ENCODE results near the gene WNT7B. TPM values are rescaled to one million over a fixed set of nuclear protein-coding genes. Genes with fewer than 3 reads are reported as not detected.

WNT7B gene
- total RNA-seq, 4 donors from 2014 or later = 0.41 TPM; not detected in 3

DNA sequence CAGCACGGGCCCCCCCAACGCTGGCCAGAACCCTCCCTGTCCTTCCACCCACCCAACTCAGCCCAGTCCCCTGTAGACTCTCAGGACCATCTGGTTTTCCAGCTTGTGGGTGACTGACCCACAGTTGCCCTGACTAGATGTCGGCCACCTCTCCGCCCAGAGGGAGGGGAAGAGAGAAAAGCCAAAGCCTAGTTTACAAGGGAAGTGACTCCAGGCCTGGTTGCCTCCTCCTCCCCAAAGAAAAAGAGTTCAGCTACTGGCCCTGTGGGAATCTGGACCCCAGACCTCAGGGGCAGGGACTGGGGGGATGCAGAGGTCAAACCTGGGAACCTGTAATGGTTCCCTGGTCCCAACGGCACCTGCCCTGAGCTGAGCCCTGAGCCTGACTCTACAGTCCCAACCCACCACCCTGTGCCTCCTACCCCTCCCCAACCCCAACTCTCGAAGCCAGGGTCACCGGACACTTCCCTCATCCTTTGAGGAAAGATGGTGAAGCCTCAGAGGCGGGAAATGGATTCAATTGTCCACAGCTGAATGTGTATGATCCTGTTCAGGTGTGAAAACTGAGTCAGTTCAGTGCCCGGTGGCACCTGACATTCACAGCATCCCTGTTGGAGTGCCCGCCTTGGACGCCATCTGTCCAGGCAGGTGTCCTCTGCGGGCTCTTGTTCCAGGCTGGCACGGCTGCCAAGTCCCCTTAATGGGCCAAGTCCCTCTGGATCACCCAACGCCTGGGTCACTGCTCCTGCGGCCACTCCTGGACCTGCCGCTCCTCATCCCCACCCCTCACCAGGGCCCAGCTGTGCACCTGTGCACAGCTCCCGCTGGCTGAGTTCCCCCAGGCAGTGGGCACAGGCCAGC, 21.0 kb upstream of the WNT7B start:
- Histone ChIP-seq H3K27me3 (no peaks in the 10 kb centered on the region), H3K4me1 (peaks cover 0 to 24% of the 10 kb centered on the region in 2 donors), H3K4me3 (no peak overlapping the region), H3K9me3 (no peaks in the 10 kb centered on the region), H3K36me3 (no peaks in the 10 kb centered on the region), H3K27ac (peak overlapping the region; percentile 72 to 75)
- no peak for TF ChIP-seq POLR2A (IDR thresholded peaks at IDR 0.05)
- TF ChIP-seq, protein P1, sequence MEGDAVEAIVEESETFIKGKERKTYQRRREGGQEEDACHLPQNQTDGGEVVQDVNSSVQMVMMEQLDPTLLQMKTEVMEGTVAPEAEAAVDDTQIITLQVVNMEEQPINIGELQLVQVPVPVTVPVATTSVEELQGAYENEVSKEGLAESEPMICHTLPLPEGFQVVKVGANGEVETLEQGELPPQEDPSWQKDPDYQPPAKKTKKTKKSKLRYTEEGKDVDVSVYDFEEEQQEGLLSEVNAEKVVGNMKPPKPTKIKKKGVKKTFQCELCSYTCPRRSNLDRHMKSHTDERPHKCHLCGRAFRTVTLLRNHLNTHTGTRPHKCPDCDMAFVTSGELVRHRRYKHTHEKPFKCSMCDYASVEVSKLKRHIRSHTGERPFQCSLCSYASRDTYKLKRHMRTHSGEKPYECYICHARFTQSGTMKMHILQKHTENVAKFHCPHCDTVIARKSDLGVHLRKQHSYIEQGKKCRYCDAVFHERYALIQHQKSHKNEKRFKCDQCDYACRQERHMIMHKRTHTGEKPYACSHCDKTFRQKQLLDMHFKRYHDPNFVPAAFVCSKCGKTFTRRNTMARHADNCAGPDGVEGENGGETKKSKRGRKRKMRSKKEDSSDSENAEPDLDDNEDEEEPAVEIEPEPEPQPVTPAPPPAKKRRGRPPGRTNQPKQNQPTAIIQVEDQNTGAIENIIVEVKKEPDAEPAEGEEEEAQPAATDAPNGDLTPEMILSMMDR (IDR thresholded peaks at IDR 0.05) = no peak
- DNase-seq = no peak
- intact Hi-C loops (cut with DNase I; ENCODE audit: low total_unique reads) = loop anchor here (10.0 kb wide), 1 partner anchor 327 kb away; no protein-coding TSS in a partner anchor

DNA sequence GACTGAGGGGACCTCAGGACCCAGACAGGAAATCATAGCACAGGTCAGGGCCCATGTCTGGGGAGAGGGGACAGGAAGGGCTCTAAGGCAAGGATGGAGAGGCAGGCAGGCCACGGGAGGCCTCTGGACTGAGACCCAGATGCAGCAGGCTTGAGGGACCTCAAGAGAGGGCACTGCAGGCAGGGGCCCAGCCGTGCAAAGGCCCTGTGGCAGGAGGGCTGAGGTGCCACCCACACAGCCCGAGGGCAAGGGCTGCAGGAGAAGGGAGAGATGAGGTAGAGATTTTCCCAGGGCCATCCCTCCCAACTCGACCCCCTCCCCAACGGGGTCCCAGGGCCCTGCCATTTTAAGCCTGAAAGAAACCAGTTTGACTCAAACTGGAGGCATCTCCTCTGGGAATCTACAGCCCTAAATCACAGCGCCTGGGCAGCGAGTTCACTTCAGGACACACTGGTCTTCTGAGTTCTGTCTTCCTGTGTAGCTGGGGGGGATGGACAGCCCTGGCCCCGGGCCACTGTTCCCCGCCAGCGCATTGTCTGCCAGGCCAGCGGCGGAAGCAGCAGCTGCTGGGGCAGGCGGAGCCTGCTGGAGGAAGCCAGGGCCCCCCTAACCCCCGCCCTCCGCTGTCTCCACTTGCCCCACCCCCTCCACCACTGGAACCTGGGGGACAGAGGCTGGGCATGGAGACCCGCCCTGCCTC, 20.3 kb upstream of the WNT7B start:
- DNase-seq = peak; percentile 88 to 95
- H3K4me1 ChIP-seq = peaks cover 0 to 24% of the 10 kb centered on the region in 2 donors
- H3K27ac ChIP-seq = peak overlapping the region; percentile 72 to 75
- H3K4me3 ChIP-seq = no peak overlapping the region
- no peak for TF ChIP-seq POLR2A (IDR thresholded peaks at IDR 0.05)
- TF ChIP-seq, protein P1 (IDR thresholded peaks at IDR 0.05) = peak in 1 of 4 experiments; percentile 16
- no peaks in the 10 kb centered on the region for H3K27me3 ChIP-seq
- H3K9me3 ChIP-seq = no peaks in the 10 kb centered on the region
- H3K36me3 ChIP-seq = no peaks in the 10 kb centered on the region
- intact Hi-C loops (cut with DNase I; ENCODE audit: low total_unique reads) = loop anchor here (10.0 kb wide), 1 partner anchor 328 kb away; no protein-coding TSS in a partner anchor

DNA sequence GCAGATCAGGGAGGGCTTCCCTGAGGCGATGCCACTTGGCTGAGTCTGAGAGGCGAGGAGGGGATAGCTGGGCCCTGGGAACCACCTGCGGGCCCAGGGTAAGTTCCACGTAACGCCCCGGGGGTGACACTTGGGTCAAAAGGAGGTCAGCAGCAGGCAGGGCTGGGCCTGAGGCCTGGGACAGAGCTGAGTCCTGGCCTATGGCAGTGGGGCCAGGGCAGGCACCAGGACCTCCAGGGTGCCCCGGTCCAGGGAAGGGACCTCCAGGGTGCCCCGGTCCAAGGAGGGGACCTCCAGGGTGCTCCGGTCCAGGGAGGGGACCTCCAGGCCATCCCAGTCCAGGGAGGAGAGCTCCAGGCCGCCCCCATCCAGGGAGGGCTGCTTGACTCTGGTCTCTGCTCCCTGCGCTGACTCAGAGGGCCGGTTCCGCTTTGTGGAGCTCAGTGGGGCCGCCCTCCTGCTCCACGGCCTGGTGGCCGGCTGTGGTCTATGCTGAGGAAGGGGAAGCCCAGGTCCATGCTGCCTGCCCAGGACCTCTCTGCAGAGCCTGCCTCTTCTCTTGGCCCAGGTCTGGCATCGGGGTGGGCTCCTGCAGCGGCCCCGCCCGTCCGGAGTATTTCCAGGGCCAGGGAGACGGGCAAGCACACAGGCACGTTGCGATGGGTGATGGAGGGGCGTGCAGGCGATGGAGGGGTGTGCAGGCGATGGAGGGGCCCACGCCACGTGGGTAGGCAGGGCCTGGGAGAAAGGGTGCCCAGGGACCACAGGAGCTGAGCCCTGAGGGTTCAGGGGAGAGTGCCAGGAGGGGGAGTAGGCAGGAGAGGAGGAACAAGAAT, 19.5 kb upstream of the WNT7B start:
- Histone ChIP-seq H3K4me3 (no peak overlapping the region), H3K36me3 (no peaks in the 10 kb centered on the region), H3K27ac (peak overlapping the region; percentile 72 to 75), H3K9me3 (no peaks in the 10 kb centered on the region), H3K4me1 (peaks cover 0 to 24% of the 10 kb centered on the region in 2 donors), H3K27me3 (no peaks in the 10 kb centered on the region)
- DNase-seq = peak; percentile 51 to 66
- intact Hi-C loops (cut with DNase I; ENCODE audit: low total_unique reads) = loop anchor here (10.0 kb wide), 1 partner anchor 328 kb away; no protein-coding TSS in a partner anchor
- TF ChIP-seq POLR2A (IDR thresholded peaks at IDR 0.05) = peak in 1 of 2 donors; percentile 11
- TF ChIP-seq, protein P1 (IDR thresholded peaks at IDR 0.05) = no peak

DNA sequence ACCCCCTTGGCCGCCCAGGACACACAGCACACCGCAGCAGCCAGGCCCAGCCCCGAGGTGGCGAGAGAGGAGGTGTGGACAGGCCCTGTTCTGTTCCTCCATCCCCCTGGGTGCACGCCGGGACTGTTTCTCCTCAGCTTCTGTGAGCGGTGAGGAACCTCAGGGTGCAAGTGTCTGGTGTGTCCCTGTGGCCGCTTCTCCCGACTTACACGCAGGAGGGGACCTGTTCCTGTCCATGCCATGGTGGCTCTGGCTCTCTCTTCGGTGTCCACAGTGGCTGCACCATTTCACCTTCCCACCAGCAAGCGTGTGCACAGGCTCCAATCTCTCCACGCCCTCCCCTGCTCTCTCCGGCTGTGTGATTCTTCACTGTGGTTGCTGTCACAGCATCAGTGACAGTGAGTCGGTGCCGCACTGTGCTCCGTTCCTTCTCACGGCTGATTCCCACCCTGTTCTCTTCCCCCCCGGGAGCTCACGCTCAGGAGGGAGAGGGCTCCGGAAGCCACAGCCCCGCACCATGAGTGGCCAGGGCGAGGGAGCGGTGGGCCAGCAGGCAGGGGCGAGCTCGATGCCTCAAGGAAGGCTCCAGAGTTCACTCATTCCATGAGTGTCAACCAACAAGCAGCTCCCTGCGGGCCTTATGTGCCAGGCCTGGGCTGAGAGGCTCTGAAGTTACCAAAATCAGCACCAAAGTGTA, 18.6 kb upstream of the WNT7B start:
- Histone ChIP-seq H3K4me1 (peaks cover 0 to 24% of the 10 kb centered on the region in 2 donors), H3K36me3 (no peaks in the 10 kb centered on the region), H3K27ac (peak overlapping the region; percentile 72 to 75), H3K27me3 (no peaks in the 10 kb centered on the region), H3K4me3 (no peak overlapping the region), H3K9me3 (no peaks in the 10 kb centered on the region)
- DNase-seq = no peak
- no peak for TF ChIP-seq POLR2A (IDR thresholded peaks at IDR 0.05)
- TF ChIP-seq, protein P1 (IDR thresholded peaks at IDR 0.05) = no peak
- intact Hi-C loops (cut with DNase I; ENCODE audit: low total_unique reads) = loop anchor here (10.0 kb wide), 1 partner anchor 329 kb away; no protein-coding TSS in a partner anchor
